ENCODE data around the gene ABCG5. TPM values are rescaled to one million over a fixed set of nuclear protein-coding genes. Genes with fewer than 3 reads are reported as not detected.

The ABCG5 gene
- total RNA-seq, 4 donors from 2014 or later = not detected

DNA sequence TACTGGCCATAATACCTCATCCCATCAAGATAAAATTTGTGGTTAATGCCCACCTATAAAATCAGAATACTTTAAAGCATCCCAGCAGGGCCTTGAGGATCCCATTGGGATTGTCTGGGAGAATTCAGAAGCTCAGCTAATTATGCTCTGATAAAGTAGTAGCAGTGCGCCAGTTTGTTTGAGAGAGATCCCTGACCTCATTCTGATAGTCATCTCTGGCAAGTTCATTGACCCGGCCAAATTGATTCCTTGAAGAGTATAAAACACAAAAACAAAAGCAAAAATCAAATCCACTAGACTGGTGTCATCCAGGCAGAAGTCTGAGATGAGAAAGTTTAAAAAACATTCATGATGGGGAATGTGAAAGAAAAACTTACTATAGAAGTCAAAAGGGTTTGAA, 14.1 kb downstream of the ABCG5 start:
- Histone ChIP-seq H3K27ac (no peak overlapping the region), H3K9me3 (no peaks in the 10 kb centered on the region), H3K27me3 (no peaks in the 10 kb centered on the region), H3K36me3 (no peaks in the 10 kb centered on the region), H3K4me3 (no peak overlapping the region), H3K4me1 (no peaks in the 10 kb centered on the region)
- no peak for TF ChIP-seq POLR2AphosphoS5 (IDR thresholded peaks at IDR 0.05)
- TF ChIP-seq EP300 (IDR thresholded peaks at IDR 0.05) = no peak
- no peak for TF ChIP-seq POLR2A (IDR thresholded peaks at IDR 0.05)
- TF ChIP-seq CTCF (IDR thresholded peaks at IDR 0.05) = no peak
- no peak for DNase-seq (ENCODE audit: low spot score in 2 of 2)
- 85% methylated on average over 2 of the region's 2 CpGs for WGBS

GRCh38 chr2:43823751-43824150, 14.9 kb downstream of the ABCG5 start:
- H3K9me3 ChIP-seq = no peaks in the 10 kb centered on the region
- 89% methylated on average over 11 of the region's 11 CpGs for WGBS

DNA sequence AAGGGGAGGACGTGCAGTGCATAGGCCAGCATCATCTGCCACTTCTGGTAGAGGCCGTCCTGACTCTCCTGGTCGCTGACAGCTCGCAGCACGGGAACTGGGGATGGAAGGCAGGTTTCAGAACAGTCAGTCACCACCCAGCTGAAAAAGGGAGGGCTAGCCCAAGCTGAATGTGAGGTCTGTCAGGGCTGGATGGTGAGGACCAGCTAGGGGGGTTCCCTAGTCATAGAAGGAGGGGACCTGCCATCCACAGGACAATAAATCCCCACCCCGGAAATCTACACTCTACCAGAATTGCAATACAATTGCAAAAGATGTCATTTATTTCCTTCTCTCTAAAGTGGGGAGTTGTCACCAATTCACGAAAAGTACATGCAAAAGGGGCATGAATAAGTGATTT, 15.8 kb downstream of the ABCG5 start:
- TF ChIP-seq EP300 (IDR thresholded peaks at IDR 0.05) (no peak), POLR2A (IDR thresholded peaks at IDR 0.05) (no peak), POLR2AphosphoS5 (IDR thresholded peaks at IDR 0.05) (no peak), CTCF (IDR thresholded peaks at IDR 0.05) (no peak)
- Histone ChIP-seq H3K4me1 (no peaks in the 10 kb centered on the region), H3K27ac (no peak overlapping the region), H3K4me3 (no peak overlapping the region), H3K9me3 (no peaks in the 10 kb centered on the region), H3K27me3 (no peaks in the 10 kb centered on the region), H3K36me3 (no peaks in the 10 kb centered on the region)
- 72% methylated on average over 7 of the region's 7 CpGs for WGBS
- no peak for DNase-seq (ENCODE audit: low spot score in 2 of 2)

More at GRCh38 chr2:43823751-43824150, 14.9 kb downstream of the ABCG5 start:
- Histone ChIP-seq H3K4me1 (no peaks in the 10 kb centered on the region), H3K27me3 (no peaks in the 10 kb centered on the region), H3K4me3 (no peak overlapping the region), H3K36me3 (no peaks in the 10 kb centered on the region), H3K27ac (no peak overlapping the region)
- TF ChIP-seq EP300 (IDR thresholded peaks at IDR 0.05) = no peak
- no peak for TF ChIP-seq POLR2AphosphoS5 (IDR thresholded peaks at IDR 0.05)
- TF ChIP-seq CTCF (IDR thresholded peaks at IDR 0.05) = no peak
- TF ChIP-seq POLR2A (IDR thresholded peaks at IDR 0.05) = no peak
- DNase-seq (ENCODE audit: low spot score in 2 of 2) = no peak

DNA sequence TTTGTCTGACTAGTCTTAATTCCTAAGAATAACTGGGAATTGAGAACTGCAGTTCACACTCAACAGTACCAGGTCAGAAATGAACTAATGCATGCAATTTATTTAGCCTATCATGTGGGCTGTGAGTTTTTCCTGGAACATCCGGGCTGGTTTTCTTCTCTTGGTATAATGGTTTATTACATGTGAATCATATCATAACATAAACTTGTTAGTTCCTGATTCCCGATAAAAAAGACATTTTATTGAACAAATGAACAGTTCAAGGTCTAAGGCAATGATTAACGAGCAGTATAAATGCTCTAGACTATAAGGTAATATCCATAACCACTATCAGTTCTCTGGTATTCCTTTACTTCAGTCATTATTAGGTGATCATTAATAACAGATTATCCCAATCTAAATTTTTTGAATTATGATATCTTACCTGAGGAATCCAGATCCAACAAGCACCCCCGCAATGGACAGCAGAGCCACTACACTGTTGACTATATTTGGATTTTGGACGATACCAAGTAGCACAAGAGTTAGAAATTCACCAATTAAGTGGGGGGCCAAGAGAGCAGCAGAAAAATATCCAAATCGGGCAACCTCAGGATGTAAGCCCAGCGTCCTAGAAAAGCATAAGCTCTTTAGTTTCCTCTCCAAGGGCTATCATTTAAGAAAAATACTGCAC, 19.0 kb downstream of the ABCG5 start:
- Histone ChIP-seq H3K4me3 (no peak overlapping the region), H3K27ac (no peak overlapping the region), H3K27me3 (no peaks in the 10 kb centered on the region), H3K9me3 (no peaks in the 10 kb centered on the region), H3K36me3 (no peaks in the 10 kb centered on the region), H3K4me1 (no peaks in the 10 kb centered on the region)
- no peak for TF ChIP-seq EP300 (IDR thresholded peaks at IDR 0.05)
- TF ChIP-seq CTCF (IDR thresholded peaks at IDR 0.05) = no peak
- no peak for TF ChIP-seq POLR2A (IDR thresholded peaks at IDR 0.05)
- TF ChIP-seq POLR2AphosphoS5 (IDR thresholded peaks at IDR 0.05) = no peak
- DNase-seq (ENCODE audit: low spot score in 2 of 2) = no peak
- 80% methylated on average over 7 of the region's 7 CpGs for WGBS

- Histone ChIP-seq H3K4me1 (no peaks in the 10 kb centered on the region), H3K36me3 (no peaks in the 10 kb centered on the region), H3K27me3 (no peaks in the 10 kb centered on the region), H3K4me3 (no peak overlapping the region), H3K9me3 (no peaks in the 10 kb centered on the region), H3K27ac (no peak overlapping the region)
- 49% methylated on average over 5 of the region's 5 CpGs for WGBS
- TF ChIP-seq POLR2AphosphoS5 (IDR thresholded peaks at IDR 0.05) (no peak), CTCF (IDR thresholded peaks at IDR 0.05) (no peak), POLR2A (IDR thresholded peaks at IDR 0.05) (no peak), EP300 (IDR thresholded peaks at IDR 0.05) (no peak)
- no peak for DNase-seq (ENCODE audit: low spot score in 2 of 2)
Measured at GRCh38 chr2:43818761-43819160, 19.9 kb downstream of the ABCG5 start.

Measured in suprapubic skin (tissue), 4 donors.